DOHH2 (cell line): ENCODE results near the gene RNF6.

Experiments
- EZH2phosphoT487 ChIP-seq: fragments of 200-600 bp; sonication (generic); IDR thresholded peaks from 2 replicates; pipeline ENCODE4 v1.6.1; 2017; ENCODE audit warnings: borderline replicate concordance, mild to moderate bottlenecking, antibody characterized with exemption, low read length, moderate library complexity, mixed read lengths
- TF ChIP-seq, protein P1 (sequence below): fragments of 200-600 bp; sonication (generic); IDR thresholded peaks from one replicate; pipeline ENCODE4 v1.5.1; 2014; ENCODE audit warnings: antibody characterized with exemption, mild to moderate bottlenecking, low read depth, low read length; ENCODE audit not compliant: poor library complexity, severe bottlenecking

DNA sequence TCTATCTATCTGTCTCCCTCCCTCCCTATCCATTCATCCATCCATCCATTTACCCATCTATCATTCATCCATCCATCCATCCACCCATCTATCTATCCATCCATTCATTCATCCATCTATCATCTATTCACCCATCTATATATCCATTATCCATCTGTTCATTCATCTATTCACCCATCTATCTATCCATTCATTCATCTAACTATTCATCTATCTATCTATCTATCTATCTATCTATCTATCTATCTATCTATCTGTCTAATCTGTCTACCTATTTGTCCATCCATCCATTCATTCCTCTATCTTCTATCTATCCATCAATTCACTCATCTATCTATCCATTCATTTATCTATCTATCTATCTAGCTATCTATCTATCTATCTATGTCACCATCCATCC is 27.4 kb upstream of the RNF6 start:
- TF ChIP-seq, protein P1, sequence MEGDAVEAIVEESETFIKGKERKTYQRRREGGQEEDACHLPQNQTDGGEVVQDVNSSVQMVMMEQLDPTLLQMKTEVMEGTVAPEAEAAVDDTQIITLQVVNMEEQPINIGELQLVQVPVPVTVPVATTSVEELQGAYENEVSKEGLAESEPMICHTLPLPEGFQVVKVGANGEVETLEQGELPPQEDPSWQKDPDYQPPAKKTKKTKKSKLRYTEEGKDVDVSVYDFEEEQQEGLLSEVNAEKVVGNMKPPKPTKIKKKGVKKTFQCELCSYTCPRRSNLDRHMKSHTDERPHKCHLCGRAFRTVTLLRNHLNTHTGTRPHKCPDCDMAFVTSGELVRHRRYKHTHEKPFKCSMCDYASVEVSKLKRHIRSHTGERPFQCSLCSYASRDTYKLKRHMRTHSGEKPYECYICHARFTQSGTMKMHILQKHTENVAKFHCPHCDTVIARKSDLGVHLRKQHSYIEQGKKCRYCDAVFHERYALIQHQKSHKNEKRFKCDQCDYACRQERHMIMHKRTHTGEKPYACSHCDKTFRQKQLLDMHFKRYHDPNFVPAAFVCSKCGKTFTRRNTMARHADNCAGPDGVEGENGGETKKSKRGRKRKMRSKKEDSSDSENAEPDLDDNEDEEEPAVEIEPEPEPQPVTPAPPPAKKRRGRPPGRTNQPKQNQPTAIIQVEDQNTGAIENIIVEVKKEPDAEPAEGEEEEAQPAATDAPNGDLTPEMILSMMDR, result no peak
- no peak for TF ChIP-seq EZH2phosphoT487
